AG04450 (cell line): ENCODE results near the gene SOX30. TPM values are rescaled to one million over a fixed set of nuclear protein-coding genes. Genes with fewer than 3 reads are reported as not detected.

ENCODE experiments used
- CTCF ChIA-PET: fragments of 300-600, 350-600 bp; formaldehyde crosslinking; extraction: SDS; loops from one replicate; lab custom pipeline; 2022; ENCODE audit warnings: antibody characterized with exemption, inconsistent platforms; lab: Charles Lee
- POLR2A ChIA-PET: fragments of 350-600 bp; formaldehyde crosslinking; extraction: SDS; loops from one replicate; lab custom pipeline; 2021; ENCODE audit warnings: antibody characterized with exemption, inconsistent platforms; lab: Yijun Ruan, JAX
- DNase-seq: peaks from one replicate; pipeline ENCODE4 v3.0.0-alpha.2; 2011; ENCODE audit warnings: low read depth, low spot score
- H3K27ac ChIP-seq: one replicate; pipeline ENCODE4 v1.5.1; 2012; ENCODE audit warnings: low read depth, low read length, control low read depth
- H3K27me3 ChIP-seq: one replicate; pipeline ENCODE4 v1.6.0; 2012; ENCODE audit warnings: low read length; ENCODE audit not compliant: control insufficient read depth, insufficient read depth
- H3K4me3 ChIP-seq: 2 replicates; pipeline ENCODE4 v1.5.1; 2011; ENCODE audit warnings: mild to moderate bottlenecking, low read depth, low read length, control low read depth
- H3K9me3 ChIP-seq: 2 replicates; pipeline ENCODE4 v1.5.1; 2012; ENCODE audit warnings: low read length; ENCODE audit not compliant: control insufficient read depth, insufficient read depth
- polyA plus RNA-seq: library from polyadenylated mRNA; depleted of rRNA; stranded (reverse); fragments of >200 nt; gene quantifications from 2 replicates; pipeline ENCODE4 v1.2.3, GENCODE V29; 2011
- TF ChIP-seq, protein P1 (sequence below): IDR thresholded peaks from 2 replicates; pipeline ENCODE4 v1.5.1; 2011; ENCODE audit warnings: low read depth, low read length, control low read depth, inconsistent platforms

The SOX30 gene
- polyA plus RNA-seq, 1 experiment = 0.05 TPM

DNA sequence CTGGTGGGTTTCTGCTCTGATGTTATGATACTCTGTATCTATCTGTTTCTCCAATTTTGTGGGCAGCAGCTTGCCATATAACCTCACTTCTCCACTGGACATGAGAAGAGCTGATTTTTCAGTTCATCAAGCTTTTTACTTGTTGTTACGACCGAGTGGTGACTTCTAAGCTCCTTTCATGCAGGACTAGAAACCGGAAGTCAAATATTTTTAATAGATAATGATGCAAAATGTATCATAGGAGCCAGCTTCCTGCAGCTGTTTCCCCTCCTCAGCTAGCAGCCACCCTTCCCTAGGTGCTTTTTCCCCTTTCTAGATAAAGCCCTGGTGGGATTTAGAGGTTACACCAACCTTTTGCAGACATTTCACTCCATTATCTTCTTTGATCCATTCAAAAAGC, 59.6 kb downstream of the SOX30 start:
- ChIA-PET POLR2A (no interaction called here), CTCF (no interaction called here)
- Histone ChIP-seq H3K4me3 (no peak overlapping the region), H3K27me3 (no peaks in the 10 kb centered on the region), H3K9me3 (no peaks in the 10 kb centered on the region), H3K27ac (no peak overlapping the region)
- TF ChIP-seq, protein P1, sequence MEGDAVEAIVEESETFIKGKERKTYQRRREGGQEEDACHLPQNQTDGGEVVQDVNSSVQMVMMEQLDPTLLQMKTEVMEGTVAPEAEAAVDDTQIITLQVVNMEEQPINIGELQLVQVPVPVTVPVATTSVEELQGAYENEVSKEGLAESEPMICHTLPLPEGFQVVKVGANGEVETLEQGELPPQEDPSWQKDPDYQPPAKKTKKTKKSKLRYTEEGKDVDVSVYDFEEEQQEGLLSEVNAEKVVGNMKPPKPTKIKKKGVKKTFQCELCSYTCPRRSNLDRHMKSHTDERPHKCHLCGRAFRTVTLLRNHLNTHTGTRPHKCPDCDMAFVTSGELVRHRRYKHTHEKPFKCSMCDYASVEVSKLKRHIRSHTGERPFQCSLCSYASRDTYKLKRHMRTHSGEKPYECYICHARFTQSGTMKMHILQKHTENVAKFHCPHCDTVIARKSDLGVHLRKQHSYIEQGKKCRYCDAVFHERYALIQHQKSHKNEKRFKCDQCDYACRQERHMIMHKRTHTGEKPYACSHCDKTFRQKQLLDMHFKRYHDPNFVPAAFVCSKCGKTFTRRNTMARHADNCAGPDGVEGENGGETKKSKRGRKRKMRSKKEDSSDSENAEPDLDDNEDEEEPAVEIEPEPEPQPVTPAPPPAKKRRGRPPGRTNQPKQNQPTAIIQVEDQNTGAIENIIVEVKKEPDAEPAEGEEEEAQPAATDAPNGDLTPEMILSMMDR = no peak
- no peak for DNase-seq

DNA sequence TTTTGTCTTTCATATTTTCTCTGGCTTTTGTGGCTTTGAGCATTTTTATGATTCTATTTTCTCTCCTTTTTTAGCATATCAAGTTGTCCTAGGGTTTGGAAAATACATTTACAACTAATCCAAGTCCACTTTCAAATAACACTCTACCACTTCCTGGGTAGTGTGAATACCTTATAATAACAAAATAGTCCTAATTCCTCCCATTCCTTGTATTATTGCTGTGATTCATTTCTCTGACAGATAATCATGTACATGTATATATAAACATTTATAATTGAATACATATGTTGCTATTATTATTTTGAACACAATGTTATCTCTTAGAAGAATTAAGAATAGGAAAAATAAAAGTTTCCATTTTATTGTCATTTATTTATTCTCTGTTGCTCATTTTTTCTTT, 61.8 kb downstream of the SOX30 start:
- TF ChIP-seq, protein P1 = no peak
- no peaks in the 10 kb centered on the region for H3K27me3 ChIP-seq
- ChIA-PET CTCF (no interaction called here), POLR2A (no interaction called here)
- no peak for DNase-seq
- no peak overlapping the region for H3K4me3 ChIP-seq
- no peak overlapping the region for H3K27ac ChIP-seq
- no peaks in the 10 kb centered on the region for H3K9me3 ChIP-seq

DNA sequence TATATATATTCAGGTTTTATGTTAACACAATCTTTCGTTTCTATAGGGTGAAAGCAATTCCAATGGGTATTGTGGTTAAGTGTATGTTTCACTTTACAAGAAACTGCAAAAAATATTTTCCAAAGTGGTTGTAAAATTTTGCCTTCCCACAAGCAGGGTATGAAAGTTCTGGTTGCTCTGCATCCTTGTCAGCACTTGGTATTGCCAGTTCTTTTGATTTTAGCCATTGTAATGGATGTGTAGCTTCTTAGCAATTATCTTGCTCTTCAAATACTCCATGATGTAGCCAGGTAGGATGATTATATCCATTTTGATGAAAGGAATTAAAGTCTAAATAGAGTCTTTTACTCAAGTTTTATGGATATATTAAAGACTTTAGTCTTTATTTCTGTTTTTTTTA, 67.6 kb downstream of the SOX30 start:
- CTCF ChIA-PET = interaction anchor here (1.1 to 1.8 kb wide), 2 partner anchors 107 to 113 kb away, joined by 3 to 5 read pairs; no protein-coding TSS in a partner anchor

DNA sequence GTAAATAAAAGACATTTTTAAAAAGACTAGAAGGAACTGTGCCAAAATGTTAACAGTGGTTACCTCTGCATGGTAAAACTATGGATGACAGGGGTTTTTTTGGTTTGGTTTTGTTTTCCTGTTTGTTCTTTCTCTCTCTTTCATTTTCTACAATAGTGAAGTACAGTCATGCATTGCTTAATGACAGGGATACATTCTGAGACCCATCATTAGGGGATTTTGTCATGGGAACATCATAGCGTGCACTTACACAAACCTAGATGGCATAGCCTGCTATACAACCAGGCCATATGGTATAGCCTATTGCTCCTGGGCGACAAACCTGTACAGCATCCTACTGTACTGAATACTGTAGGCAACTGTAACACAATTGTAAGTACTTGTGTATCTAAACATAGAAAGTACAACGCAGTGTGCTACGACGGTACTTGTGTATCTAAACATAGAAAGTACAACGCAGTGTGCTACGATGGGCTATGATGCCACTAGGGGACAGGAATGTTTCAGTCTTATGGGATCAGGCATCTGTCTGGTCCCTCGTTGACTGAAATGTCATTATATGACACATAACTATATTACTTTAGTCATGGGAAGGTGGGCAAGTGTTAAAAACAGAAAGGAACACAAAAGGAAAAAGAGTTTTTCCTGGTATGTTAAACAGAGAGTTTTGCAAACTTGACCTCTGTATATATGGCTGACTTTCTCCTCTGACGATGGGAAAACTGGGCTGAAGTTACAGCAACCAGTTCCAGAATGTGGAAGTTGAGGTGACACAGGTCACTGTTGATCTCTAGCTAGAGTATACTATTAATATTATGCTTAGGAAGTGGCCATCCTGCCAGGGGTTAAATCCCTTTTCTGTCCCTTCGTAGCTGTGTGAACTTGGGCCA, 69.3 kb downstream of the SOX30 start:
- Histone ChIP-seq H3K27me3 (no peaks in the 10 kb centered on the region), H3K9me3 (no peaks in the 10 kb centered on the region), H3K27ac (no peak overlapping the region), H3K4me3 (no peak overlapping the region)
- POLR2A ChIA-PET = no interaction called here
- no peak for DNase-seq
- TF ChIP-seq, protein P1 = no peak
- CTCF ChIA-PET = interaction anchor here (0.6 kb wide), 1 partner anchor 102 kb away, joined by 3 read pairs; no protein-coding TSS in a partner anchor

More for the DNA sequence above, 67.6 kb downstream of the SOX30 start:
- H3K27ac ChIP-seq = no peak overlapping the region
- H3K27me3 ChIP-seq = no peaks in the 10 kb centered on the region
- POLR2A ChIA-PET = no interaction called here
- TF ChIP-seq, protein P1 = no peak
- no peak overlapping the region for H3K4me3 ChIP-seq
- no peaks in the 10 kb centered on the region for H3K9me3 ChIP-seq
- DNase-seq = no peak

DNA sequence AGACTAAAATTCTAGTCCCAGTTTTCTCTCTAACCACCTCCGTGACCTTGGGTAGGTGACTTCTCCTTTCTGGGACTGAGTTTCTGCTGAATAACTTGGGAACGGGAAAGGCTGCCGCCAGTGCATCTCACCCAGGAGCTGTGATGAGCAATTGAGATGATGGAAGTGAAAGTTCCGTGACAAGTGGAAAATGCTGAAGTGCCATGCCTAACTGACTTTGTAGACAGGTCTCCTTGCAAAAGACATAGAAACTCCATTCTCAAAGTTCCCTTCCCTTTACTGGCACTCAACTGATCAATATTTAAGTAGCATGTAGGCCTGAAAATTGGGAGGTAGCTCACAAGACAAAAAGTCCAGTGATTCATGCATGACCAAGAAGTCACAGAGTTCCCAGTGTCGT, 70.3 kb downstream of the SOX30 start:
- Histone ChIP-seq H3K27ac (no peak overlapping the region), H3K9me3 (no peaks in the 10 kb centered on the region), H3K27me3 (no peaks in the 10 kb centered on the region), H3K4me3 (no peak overlapping the region)
- TF ChIP-seq, protein P1 = no peak
- ChIA-PET POLR2A (no interaction called here), CTCF (no interaction called here)
- DNase-seq = no peak
